HG03103 (cell line): ENCODE measurements around the gene SLC12A7.
"Not testable (repeated sequence)": the region's sequence is repeated elsewhere in the genome, so short reads cannot be mapped to it uniquely, and the experiment has no call there.

Experiments
- ATAC-seq: cut with Tn5 transposase; IDR thresholded peaks from one replicate; pipeline ENCODE4 v1.9.1; 2021; ENCODE audit warnings: low read depth; ENCODE audit not compliant: unreplicated experiment

SLC12A7 gene

GRCh38 chr5:1111727-1112289 is at the start of gene SLC12A7:
TSS of gene SLC12A7 (minus strand) at chr5:1112063. CDS start at chr5:1111991, 72 bp downstream.
- no peak for ATAC-seq

GRCh38 chr5:1161108-1161832 is 49.4 kb upstream of the SLC12A7 start:
- ATAC-seq, result no peak

GRCh38 chr5:1159774-1160406 is 48.0 kb upstream of the SLC12A7 start:
- no peak for ATAC-seq

- ATAC-seq, result no peak
Measured at GRCh38 chr5:1159341-1159675, 47.4 kb upstream of the SLC12A7 start.

GRCh38 chr5:1158647-1159340 is 46.9 kb upstream of the SLC12A7 start:
- no peak for ATAC-seq

DNA sequence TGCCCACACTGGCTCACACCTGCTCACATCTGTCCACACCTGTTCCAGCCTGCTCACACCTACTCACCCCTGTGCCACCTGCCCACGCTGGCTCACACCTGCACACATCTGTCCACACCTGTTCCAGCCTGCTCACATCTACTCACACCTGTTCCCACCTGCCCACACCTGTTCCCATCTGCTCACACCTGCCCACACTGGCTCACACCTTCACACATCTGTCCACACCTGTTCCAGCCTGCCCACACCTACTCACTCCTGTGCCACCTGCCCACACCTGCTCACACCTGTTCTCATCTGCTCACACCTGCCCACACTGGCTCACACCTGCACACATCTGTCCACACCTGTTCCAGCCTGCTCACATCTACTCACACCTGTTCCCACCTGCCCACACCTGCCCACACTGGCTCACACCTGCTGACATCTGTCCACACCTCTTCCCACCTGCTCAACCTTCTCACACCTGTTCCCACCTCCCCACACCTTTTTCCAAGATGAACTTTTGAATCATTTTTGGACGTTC is 45.7 kb upstream of the SLC12A7 start:
- ATAC-seq, result not testable (repeated sequence)

- no peak for ATAC-seq
Measured at GRCh38 chr5:1156754-1157460, 45.0 kb upstream of the SLC12A7 start.

DNA sequence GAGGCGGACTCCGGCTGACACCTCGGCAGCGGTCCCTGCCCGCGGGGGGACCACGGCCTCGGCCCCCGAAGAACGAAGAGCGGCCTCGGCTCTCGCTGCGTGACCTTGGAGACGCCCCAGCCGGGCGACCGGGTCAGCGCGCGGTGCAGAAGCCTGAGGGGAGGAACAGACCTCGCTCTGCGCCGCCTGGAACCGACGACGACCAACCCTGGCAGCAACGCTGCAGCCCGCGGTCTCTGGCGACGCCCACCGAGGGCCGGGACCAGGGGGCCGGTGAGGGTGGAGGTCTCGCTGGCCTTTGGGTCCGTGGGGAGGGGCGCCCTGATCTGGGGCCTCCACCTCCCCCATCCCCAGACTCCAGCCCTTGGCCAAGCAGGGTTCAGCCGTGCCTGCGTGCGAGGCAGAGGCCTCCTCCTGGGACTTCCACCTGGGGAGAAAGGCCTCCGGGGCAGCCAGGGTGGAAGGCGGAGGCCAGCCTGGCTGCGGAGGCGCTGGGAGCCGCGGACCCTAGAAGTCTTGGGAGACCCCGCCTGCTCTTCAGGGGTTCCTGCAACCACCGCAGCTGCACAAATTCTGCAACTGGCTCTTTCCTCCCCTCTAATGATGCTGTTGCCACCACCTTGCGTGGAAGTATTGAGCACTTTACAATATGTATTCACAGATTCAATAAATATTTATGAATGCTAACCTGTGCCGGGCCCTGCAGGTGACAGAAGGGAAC is 44.3 kb upstream of the SLC12A7 start:
- no peak for ATAC-seq

DNA sequence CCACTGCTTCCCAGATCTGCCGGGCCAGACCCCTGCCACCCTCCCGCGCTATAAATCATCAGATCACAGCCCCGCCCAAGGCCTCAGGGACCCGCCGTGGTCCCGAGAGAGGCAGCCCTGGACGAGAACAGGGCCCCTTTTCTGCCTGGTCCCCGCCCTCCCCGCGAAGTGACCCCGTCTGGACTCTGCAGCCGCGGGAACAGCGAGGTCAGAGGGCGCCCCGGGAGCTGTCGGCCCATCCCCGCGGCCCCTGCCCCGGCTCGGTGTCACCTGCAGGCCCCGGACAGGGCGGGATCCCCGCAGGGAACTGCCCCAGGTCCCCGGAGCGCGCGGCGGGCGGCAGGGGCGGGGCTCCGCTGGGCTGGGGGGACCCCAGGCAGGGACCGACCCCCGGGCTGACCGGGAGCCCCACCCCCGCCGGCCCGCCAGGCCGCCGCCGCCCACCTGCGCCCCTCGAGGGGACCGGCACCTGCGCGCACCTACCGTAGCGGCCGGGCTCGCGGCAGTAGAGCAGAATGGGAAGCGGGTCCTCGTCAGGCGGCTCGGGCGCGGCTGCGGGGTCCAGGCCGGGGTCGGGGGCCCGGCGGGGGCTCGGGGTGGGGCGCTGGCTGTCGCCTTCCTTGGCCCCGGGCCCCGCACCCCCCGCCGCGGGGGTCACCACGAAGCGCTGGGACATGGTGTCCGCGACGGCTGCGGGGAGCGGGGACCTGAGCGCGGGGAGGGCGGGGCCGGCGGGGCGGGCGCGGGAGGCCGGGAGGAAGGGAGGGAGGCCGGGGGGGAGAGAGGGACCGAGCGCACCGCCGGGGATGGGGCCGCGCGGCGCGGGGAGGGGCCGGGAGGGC is 43.5 kb upstream of the SLC12A7 start:
- ATAC-seq, result no peak

DNA sequence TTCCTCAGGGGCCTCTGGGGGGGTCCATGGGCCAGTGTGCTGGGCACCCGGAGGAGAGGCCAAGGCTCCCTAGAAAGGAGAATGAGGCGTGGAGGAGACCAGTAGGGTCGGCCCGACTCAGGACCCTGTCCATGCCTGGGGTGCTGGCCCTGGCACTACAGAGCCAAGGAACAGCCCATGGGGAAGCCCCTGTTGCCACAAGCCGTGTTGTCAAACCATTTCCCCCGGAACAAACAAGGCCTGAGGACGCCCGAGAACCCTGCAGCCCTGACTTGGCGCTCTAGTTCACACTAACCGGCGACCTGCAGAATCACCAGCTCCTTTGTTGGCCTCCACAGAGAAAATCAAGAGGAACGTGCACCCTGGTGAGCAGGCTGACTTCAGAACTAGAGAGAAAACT is 41.6 kb upstream of the SLC12A7 start:
- no peak for ATAC-seq

DNA sequence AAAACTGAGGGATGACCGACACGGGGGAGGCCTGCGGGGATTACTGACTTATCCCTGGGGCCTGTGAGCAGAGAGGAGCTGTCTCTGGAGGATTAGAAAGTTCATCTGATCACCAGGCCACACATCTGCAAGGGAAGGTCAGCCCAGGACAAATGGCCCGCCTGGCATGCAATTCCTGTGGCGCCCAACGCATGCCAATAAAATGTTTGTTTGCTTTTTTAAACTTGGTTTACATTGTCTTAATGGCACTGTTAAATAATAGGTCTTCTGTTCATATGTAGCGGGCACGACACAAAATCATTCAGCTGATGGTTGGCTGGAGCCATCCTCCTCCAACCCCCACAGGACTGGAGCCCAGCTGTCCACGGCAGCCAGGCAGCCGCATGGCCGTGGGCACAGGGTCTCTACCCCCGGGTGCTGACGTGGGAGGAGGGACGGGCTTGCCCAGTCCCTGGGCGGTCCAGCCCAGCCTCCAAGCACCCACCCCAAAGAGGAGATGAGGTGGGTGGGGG is 41.0 kb upstream of the SLC12A7 start:
- ATAC-seq, result no peak

DNA sequence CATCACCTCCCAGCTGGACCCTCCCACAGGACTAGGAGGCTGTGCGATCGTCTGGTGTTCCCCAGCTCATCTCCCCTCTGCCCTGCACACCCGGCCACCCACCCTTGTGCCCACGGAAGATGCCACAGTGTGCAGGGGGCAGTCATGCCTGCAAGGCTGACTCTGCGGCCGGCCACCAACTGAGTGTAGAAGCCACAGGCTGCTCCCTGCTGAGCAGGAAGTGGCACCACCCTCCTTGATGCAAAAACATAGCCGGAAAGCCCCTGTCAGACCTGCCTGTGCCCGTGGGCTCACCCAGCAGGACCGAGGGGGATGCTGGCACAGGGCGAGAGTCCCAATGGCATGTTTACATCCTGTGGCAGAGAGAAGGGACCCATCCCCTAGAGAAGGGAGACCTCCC is 40.3 kb upstream of the SLC12A7 start:
- ATAC-seq, result no peak

DNA sequence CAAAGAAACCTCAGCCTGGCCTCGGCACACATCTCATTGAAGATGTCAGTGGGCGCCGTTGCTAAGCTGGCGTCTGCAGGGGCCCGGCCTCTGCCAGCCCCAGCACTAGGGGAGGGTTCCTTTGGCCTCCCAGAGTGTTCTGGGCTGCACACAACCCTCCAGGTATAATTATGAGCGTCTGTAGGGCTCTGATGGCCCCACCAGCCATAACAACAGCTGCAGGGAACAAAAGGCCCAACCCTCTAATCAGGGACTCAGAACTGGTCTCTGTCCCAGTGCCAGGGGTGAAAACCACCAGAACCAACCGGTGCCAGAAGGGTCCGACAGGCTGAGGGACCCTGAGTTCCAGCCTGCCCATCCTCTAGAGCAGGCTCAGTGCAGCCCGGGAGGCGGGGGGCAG is 39.5 kb upstream of the SLC12A7 start:
- ATAC-seq, result no peak

DNA sequence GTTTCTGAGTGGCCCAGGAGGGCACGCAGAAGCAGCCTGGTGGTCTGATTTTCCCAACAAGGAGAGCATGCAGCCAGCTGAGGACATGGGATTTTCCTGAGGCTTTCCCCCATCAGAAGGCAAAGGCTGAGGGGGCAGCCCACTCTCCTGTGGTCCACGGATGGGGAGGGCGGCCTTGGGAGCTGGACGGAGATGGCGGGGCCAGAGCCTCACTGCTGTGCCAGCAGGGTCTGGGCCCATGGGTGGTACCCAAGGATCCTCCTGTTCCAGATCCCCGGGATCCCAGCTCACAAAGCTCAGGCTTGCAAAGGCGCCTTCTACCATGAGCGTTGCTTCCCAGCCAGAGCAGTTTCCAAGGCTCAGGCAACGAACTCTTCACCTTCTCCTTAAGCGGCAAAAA is 39.0 kb upstream of the SLC12A7 start:
- ATAC-seq, result no peak

DNA sequence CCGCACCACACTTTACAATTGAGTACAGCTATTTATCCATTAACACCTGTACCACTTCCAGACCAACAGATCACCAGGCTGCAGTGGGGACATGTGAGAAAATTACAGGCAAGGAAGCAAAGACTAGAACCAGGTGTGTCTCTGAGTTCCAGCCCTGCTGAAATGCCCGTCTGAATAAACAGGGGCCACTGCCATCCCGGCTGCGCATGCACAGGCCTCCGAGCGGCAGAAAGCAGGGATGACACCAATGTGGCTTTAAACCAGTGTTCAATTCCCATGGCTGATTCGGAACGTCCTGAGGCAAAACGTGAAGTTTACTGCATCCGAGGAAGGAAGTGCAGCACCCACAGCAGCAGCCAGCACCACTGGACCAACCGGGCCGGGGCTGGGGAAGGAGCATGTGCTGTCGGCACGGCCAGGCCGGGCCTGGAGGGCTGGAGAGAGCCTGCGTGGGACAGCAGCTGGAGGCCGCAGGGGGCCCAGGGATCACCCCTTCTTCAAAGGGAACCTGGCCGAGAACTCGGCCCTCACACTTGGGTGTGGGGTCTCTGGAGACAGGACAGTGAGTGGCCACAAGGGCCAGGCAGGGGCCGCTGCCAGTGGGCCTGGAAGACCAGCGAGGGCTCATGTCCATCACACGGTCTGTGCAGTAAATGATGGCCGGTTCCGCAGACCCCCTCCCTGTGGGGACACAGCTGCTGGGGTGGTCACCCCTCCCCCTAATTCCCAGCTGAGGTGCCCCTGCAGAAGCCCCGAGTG is 33.0 kb upstream of the SLC12A7 start:
- no peak for ATAC-seq

GRCh38 chr5:1144089-1144488 is 32.2 kb upstream of the SLC12A7 start:
- ATAC-seq, result no peak

GRCh38 chr5:1143670-1143951 is 31.7 kb upstream of the SLC12A7 start:
- no peak for ATAC-seq

DNA sequence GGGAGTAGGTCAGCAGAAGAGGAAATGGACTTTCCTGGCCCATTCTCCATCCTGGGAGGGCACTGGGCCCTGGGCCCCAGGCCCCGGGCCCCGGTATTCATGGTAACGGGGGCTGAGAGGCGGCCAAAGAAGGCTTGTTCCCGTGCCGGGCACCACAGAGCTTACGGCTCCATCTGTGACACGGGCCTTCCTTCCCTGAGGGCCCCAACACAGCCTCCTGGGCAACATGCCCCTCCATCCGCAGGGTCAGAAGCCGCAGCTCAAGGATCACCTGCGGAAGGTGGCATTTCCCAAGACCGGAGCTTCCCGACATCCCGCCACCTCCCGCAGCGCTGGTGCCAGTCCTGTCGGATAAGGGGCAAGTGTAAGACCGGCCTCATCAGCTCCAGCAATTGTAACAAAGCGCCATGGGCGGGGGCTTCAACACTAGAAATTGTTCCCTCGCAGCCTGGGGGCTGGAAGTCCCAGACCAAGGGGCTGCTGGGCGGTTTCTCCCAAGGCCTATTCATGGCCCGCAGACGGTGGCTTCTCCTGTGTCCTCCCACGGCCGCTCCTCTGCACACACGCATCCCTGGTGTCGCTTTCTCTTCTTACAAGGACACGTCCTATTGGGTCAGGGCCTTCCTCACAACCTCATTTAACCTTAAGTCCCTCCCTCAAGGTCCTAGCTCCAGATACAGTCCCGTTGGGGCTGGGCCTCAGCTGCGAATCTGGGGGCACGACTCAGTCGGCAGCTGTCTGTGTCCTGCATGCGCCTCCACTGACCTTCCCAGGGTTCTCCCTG is 31.2 kb upstream of the SLC12A7 start:
- ATAC-seq, result no peak
